Measurements from ENCODE around the gene ANKRD12.

- no peak for TF ChIP-seq POLR2AphosphoS5 (IDR thresholded peaks at IDR 0.05; ENCODE audit: low read depth, low read length)
- no peak for TF ChIP-seq POLR2A (IDR thresholded peaks at IDR 0.05; ENCODE audit: low read depth, low read length)
- TF ChIP-seq TAF1 (IDR thresholded peaks at IDR 0.05; ENCODE audit: low read depth, low read length): no peak
- no peak for TF ChIP-seq POU2F2 (IDR thresholded peaks at IDR 0.05; ENCODE audit: low read depth, low read length)
Observed at GRCh38 chr18:9115984-9116383, 20.6 kb upstream of the ANKRD12 start.
